Measurements from ENCODE around the gene RNF224.

- no peak for TF ChIP-seq POLR2AphosphoS5 (IDR thresholded peaks at IDR 0.05; ENCODE audit: borderline replicate concordance, low read depth, low read length)
- TF ChIP-seq EZH2 (IDR thresholded peaks at IDR 0.05): no peak
- no peak for TF ChIP-seq FOXP2 (optimal IDR thresholded peaks at IDR 0.05; ENCODE audit: control extremely low read depth, extremely low read length, insufficient read depth)
Observed at GRCh38 chr9:137220317-137221094, 6.8 kb upstream of the RNF224 start.

Measured in SK-N-MC (cell line).